ENCODE data around the gene TANGO2.

TANGO2 gene

DNA sequence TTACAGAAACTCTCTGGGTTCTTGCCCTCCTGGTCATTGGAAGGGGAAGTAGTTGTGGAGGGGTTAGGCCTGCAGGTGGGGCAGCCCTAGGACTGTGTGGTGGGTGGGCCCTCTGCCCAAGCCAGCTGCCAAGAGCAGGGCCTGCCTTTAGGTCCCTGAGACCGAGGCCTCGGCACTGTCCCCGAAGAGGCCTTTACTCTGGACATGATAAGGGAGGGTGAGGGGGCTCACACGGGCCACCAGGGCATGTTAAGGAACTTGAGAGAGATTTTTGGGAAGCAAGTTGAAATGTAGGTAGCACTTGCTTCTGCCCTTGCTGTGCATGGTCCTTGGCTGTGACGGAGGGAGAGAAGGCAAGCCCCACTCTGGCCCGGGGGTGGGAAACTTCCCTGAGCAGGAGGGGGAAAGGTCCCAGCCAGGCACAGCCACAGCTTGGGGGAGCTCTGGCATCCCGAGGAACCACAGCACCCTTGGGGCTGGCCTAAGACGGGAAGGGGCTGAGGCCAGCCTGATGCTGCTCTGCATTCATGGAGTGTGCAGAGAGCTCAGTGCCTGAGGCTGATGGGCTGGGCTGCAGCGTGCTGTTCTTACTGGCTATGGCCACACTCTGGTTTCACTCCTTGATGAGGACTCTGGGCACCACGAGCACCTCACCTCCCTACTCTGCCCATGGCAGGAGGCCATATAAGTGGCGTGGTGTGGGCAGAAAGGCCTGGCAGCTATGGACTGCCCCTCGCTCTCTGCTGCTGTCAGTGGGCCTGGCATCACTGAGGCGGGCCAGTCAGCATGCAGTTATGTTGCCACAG is 87.2 kb downstream of the TANGO2 start:
- no peak for TF ChIP-seq ZFX (IDR thresholded peaks at IDR 0.05)
- TF ChIP-seq, protein P1, sequence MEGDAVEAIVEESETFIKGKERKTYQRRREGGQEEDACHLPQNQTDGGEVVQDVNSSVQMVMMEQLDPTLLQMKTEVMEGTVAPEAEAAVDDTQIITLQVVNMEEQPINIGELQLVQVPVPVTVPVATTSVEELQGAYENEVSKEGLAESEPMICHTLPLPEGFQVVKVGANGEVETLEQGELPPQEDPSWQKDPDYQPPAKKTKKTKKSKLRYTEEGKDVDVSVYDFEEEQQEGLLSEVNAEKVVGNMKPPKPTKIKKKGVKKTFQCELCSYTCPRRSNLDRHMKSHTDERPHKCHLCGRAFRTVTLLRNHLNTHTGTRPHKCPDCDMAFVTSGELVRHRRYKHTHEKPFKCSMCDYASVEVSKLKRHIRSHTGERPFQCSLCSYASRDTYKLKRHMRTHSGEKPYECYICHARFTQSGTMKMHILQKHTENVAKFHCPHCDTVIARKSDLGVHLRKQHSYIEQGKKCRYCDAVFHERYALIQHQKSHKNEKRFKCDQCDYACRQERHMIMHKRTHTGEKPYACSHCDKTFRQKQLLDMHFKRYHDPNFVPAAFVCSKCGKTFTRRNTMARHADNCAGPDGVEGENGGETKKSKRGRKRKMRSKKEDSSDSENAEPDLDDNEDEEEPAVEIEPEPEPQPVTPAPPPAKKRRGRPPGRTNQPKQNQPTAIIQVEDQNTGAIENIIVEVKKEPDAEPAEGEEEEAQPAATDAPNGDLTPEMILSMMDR (conservative IDR thresholded peaks at IDR 0.05), result no peak
- no peak overlapping the region for H3K27ac ChIP-seq

DNA sequence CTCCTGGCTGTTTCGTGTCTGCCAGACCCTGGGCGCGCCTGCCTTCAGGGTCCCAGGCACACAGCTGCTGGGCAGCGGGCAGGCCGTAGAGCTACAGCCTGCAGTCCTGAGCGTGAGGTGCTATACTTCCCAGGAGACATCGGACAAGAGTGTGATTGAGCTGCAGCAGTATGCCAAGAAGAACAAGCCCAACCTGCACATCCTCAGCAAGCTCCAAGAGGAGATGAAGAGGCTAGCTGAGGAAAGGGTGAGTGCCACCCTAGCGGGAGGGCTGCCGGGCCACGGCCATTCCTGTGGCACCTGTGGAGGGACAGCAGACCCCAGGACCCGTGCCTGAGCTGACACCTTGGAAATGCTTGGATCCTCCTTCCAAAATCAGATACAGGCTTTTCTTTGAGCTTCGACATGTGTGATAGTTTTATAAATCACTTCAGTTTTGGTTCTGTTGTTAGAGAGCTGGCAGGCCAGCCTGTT is 87.9 kb downstream of the TANGO2 start:
- H3K27ac ChIP-seq, result no peak overlapping the region
- no peak for TF ChIP-seq ZFX (IDR thresholded peaks at IDR 0.05)
- TF ChIP-seq, protein P1 (conservative IDR thresholded peaks at IDR 0.05), result no peak

DNA sequence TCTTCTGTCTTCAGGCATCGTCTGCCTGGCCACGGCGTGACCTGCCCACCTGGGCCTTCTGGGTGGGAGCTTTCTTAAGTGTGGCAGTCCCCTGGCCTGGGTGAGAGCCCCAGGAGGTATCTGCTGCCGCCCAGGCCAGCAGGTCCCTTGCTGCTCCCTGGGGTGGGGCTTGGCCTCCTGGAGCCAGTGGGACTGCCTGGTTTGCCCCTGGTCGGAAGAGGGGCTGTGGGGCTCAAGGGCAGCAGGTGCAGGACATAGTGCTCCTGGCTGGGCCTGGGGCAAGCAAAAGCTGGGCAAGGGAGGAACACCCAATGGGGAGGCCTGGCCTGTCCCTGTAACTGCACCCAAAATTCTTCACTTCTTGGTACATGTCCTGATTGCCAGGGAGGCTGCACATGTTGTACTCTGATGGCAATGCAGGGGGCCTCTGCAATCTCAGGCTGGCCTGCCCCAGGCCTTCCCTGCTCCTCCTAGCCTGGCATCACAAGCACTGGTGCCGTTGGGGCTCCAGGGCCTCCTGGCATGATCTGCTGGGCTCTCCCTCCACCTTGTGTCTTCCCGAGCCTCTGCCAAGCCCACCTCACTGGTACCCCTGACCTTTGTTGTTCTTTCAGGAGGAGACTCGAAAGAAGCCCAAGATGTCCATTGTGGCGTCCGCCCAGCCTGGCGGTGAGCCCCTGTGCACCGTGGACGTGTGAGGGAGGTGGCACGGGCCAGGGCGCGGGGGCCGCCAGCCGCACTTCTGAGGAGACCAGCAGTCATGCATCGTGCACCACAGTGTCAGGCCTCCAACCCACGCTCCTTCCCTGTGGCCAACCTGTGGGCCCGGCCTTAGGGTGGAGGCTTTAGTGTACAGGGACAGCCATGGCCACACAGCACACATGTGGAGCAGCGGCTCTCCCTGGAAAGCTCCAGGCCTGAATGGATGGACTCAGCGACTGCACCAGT is 88.8 kb downstream of the TANGO2 start:
- TF ChIP-seq ZFX (IDR thresholded peaks at IDR 0.05), result no peak
- TF ChIP-seq, protein P1 (conservative IDR thresholded peaks at IDR 0.05), result no peak
- H3K27ac ChIP-seq, result no peak overlapping the region

DNA sequence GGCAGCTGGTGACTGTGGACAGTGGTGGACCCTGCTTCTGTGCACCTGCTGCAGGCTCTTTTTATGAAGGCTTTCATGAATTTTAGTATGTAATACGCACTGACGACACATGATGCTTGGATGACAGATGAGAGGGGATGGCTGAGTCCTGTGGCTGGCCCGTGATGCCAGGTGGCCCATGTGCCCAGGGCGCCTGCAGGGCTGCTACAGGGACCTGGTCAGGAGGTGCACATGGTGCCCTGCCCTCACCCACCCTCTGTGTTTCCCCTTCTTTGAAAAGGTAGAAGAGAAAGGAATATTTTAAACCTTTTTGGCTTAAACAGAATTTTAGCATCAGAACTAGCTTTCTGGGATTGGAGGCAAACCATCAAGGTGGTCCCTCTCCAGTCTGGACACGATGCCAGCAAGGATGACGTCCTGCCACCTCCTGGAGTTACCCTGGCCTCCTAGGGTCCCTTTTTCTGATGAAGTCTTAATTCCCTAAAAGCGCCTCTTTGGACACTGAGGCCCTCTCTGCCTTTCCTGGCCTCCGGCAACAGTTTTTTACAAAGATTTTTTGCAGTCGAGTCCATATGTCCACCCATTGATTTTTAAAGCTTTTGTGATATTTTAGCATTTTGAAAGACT is 89.6 kb downstream of the TANGO2 start:
- TF ChIP-seq, protein P1 (conservative IDR thresholded peaks at IDR 0.05), result no peak
- no peak for TF ChIP-seq ZFX (IDR thresholded peaks at IDR 0.05)
- no peak overlapping the region for H3K27ac ChIP-seq

DNA sequence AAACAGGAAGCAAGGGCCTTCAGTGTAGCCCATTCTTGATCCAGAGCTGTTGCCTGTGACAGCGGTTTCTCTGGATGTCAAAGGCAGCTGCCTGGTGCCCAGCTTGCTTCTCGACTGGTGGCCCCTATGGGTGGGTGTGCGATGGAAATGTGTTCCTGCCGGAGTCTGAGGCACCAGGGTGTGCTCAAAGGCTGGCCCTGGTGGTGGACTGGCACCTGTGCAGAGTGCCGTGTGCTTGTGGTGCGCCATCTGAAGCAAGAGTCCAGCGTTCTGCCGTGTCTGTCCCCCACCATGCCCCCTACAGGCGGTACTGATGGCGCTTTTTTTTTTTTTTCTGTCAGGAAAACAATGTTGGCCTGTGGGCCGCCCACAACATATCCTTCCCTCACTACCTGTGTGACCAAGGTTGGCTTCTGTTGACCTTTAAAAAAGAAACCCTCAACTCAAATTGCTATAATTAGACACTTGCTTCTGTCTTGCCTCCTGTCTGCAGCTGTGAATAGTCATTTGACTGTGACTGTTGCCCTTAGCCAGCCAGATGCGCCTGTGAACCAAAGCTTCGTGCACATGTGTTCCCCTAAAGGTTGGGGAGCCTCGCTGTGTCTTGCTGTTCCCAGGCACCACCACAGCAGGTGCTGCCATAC is 90.3 kb downstream of the TANGO2 start:
- H3K27ac ChIP-seq, result no peak overlapping the region
- TF ChIP-seq, protein P1 (conservative IDR thresholded peaks at IDR 0.05), result no peak; the same call in 1 of the 2 replicates
- no peak for TF ChIP-seq ZFX (IDR thresholded peaks at IDR 0.05)

DNA sequence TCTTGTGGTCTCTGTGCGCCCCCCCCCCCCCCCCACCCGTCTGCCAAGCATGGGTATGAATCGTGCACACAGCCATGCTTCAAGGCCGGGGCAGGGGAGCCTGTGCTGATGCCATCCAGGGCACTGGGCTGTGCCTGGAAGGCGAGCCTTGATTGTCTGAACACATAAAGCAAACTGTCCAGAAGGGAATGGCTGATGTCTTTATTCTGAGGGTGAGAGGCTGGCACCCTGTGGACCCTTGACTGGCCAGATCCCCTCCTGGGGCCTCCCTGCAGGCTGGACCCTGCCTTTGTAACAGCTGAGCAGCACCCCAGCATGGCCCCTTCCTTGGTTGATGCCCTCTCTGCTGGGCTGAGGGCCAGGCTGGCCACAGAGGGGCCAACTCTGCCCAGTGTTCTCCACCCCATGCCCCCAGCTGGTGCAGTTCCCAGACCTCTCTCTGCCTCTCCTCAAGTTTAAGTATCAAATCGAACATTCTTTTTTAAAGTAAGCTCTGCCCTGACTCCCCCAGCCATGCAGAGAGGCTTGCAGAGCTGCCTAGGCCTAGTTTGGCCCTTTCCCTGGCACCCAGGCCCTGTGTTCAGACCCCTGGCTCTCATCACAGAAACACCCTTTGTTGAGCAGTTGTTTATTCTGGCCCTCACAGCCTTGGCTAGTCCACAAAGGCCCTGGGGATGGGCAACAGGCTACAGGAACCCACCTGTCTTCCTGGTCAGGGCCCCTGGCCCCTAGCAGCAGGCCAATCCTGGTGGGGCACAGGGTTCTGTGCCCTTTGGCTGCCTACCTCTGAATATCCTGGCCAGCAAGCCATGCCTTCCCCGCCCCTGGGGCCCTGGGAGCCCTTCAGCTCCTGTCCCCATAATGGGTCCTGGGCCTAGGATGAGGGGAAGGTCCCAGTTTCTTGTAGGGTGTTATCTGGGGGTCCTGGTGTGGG is 91.0 kb downstream of the TANGO2 start:
- TF ChIP-seq, protein P1 (conservative IDR thresholded peaks at IDR 0.05), result no peak
- TF ChIP-seq ZFX (IDR thresholded peaks at IDR 0.05), result no peak
- no peak overlapping the region for H3K27ac ChIP-seq

Data from C4-2B (cell line).